Hypothalamus (tissue), 51 donors: Measurements from ENCODE around the gene ALG14.
"Not testable (repeated sequence)": the region's sequence is repeated elsewhere in the genome, so short reads cannot be mapped to it uniquely, and the experiment has no call there.

Experiments
- DNase-seq, 51 donors: peaks; one replicate each; lab custom pipeline; 2025; lab: John Stamatoyannopoulos, UW

The ALG14 gene

GRCh38 chr1:94961988-94962387 is 110.8 kb downstream of the ALG14 start:
- DNase-seq = no peak

GRCh38 chr1:94961582-94961981 is 111.2 kb downstream of the ALG14 start:
- no peak for DNase-seq

GRCh38 chr1:94958081-94958480 is 114.7 kb downstream of the ALG14 start:
- DNase-seq = no peak

- DNase-seq = peak in 3 of 51 donors; percentile 1 to 5 (median 1)
These were observed 116.8 kb downstream of the ALG14 start for GRCh38 chr1:94955767-94956632.

GRCh38 chr1:94954263-94955220 is 118.2 kb downstream of the ALG14 start:
- no peak for DNase-seq

GRCh38 chr1:94953746-94954145 is 119.0 kb downstream of the ALG14 start:
- no peak for DNase-seq

- no peak for DNase-seq
These were observed 119.6 kb downstream of the ALG14 start for GRCh38 chr1:94953107-94953506.

GRCh38 chr1:94952539-94952938 is 120.2 kb downstream of the ALG14 start:
- DNase-seq = no peak

GRCh38 chr1:94951509-94952208 is 121.1 kb downstream of the ALG14 start:
- no peak for DNase-seq

- DNase-seq = no peak
These were observed 121.7 kb downstream of the ALG14 start for GRCh38 chr1:94951046-94951445.

- no peak for DNase-seq
These were observed 122.8 kb downstream of the ALG14 start for GRCh38 chr1:94949681-94950661.

- no peak for DNase-seq
These were observed 125.3 kb downstream of the ALG14 start for GRCh38 chr1:94947437-94947836.

GRCh38 chr1:94946886-94947285 is 125.9 kb downstream of the ALG14 start:
- no peak for DNase-seq

GRCh38 chr1:94942171-94943128 is 130.3 kb downstream of the ALG14 start:
- no peak for DNase-seq

GRCh38 chr1:94941480-94941879 is 131.3 kb downstream of the ALG14 start:
- not testable (repeated sequence) for DNase-seq

GRCh38 chr1:94940738-94941137 is 132.0 kb downstream of the ALG14 start:
- no peak for DNase-seq

GRCh38 chr1:94937820-94938219 is 134.9 kb downstream of the ALG14 start:
- no peak for DNase-seq

- DNase-seq = no peak
These were observed 135.7 kb downstream of the ALG14 start for GRCh38 chr1:94936861-94937620.
